ACC112 (cell line): ENCODE results near the gene FCGR3A.
"Not testable (repeated sequence)": the region's sequence is repeated elsewhere in the genome, so short reads cannot be mapped to it uniquely, and the experiment has no call there.

Experiments
- H2AFZ ChIP-seq: fragments of 200-600 bp; sonication (generic); one replicate; pipeline ENCODE4 v1.6.0; 2017; ENCODE audit warnings: antibody characterized with exemption, low read length; ENCODE audit not compliant: unreplicated experiment
- H3K27ac ChIP-seq: fragments of 200-600 bp; sonication (generic); 2 replicates; pipeline ENCODE4 v1.5.1; 2014; ENCODE audit warnings: low read depth, mild to moderate bottlenecking, antibody characterized with exemption, low read length, moderate library complexity
- H3K27me3 ChIP-seq: fragments of 200-600 bp; sonication (generic); 2 replicates; pipeline ENCODE4 v1.6.1; 2014; ENCODE audit warnings: mild to moderate bottlenecking, antibody characterized with exemption, low read length, moderate library complexity, mixed read lengths; ENCODE audit not compliant: insufficient read depth
- H3K36me3 ChIP-seq: fragments of 200-600 bp; sonication (generic); 2 replicates; pipeline ENCODE4 v1.6.1; 2016; ENCODE audit warnings: mild to moderate bottlenecking, antibody characterized with exemption, low read length, moderate library complexity, mixed read lengths; ENCODE audit not compliant: insufficient read depth
- H3K4me1 ChIP-seq: fragments of 200-600 bp; sonication (generic); one replicate; pipeline ENCODE4 v1.6.1; 2016; ENCODE audit warnings: low read length, mixed read lengths; ENCODE audit not compliant: insufficient read depth, unreplicated experiment, control insufficient read depth
- H3K4me3 ChIP-seq: fragments of 200-600 bp; sonication (generic); 2 replicates; pipeline ENCODE4 v1.5.1; 2014; ENCODE audit warnings: mild to moderate bottlenecking, low read depth, low read length
- H3K79me2 ChIP-seq: fragments of 200-600 bp; sonication (generic); one replicate; pipeline ENCODE4 v1.6.0; 2016; ENCODE audit warnings: low read length; ENCODE audit not compliant: control insufficient read depth, unreplicated experiment, insufficient read depth

The FCGR3A gene

GRCh38 chr1:161580879-161581537 is 31.4 kb upstream of the FCGR3A start:
- not testable (repeated sequence) for H3K27ac ChIP-seq, H3K4me1 ChIP-seq, H2AFZ ChIP-seq, H3K36me3 ChIP-seq, H3K79me2 ChIP-seq, H3K4me3 ChIP-seq, H3K27me3 ChIP-seq

GRCh38 chr1:161579856-161580507 is 30.4 kb upstream of the FCGR3A start:
- not testable (repeated sequence) for H3K27me3 ChIP-seq, H3K4me3 ChIP-seq, H2AFZ ChIP-seq, H3K36me3 ChIP-seq, H3K27ac ChIP-seq, H3K79me2 ChIP-seq, H3K4me1 ChIP-seq

DNA sequence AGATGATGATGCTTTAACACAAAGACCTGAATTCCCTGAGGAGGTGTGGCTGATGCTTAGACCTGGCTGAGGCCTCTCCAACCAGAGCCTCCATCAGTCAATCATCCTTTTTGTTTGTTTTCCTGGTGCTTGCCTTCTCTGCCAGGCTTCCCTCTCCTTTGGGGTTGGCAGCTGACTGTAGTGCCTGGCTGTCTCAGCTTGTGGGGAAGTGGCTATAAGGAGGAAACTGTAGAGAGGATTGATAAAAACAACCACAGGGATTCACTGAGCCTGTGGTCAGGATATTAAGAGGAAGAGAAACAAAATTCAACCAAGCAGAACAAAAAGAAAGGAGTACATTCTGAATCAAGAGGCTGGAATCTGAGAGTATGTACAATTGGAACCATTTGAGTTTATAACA is 27.1 kb upstream of the FCGR3A start:
- H3K4me3 ChIP-seq, H3K4me1 ChIP-seq, H3K27me3 ChIP-seq, H2AFZ ChIP-seq, H3K27ac ChIP-seq, H3K79me2 ChIP-seq, H3K36me3 ChIP-seq: not testable (repeated sequence)

GRCh38 chr1:161571703-161572102 is 22.1 kb upstream of the FCGR3A start:
- H2AFZ ChIP-seq, H3K4me3 ChIP-seq, H3K27me3 ChIP-seq, H3K4me1 ChIP-seq, H3K36me3 ChIP-seq, H3K79me2 ChIP-seq, H3K27ac ChIP-seq: not testable (repeated sequence)

DNA sequence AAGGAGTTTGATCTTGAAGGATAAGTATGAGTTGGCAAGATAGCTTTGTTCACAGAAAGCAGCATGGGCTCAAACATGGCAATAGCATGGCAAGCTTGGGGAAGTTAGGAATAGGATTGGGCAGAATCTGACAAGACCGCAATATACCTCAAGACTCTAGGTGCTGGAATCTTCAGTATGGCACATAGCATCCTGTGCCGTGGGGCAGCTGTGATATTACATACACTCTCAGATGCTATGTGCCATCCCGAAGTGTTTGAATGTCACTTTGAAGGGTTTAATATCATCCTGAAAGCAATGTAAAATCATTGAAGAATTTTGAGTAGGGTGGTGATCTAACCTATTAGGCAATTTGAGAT is 17.0 kb upstream of the FCGR3A start:
- H3K27ac ChIP-seq, H3K4me3 ChIP-seq: not testable (repeated sequence)

GRCh38 chr1:161563522-161563921 is 13.9 kb upstream of the FCGR3A start:
- H3K27ac ChIP-seq, H3K27me3 ChIP-seq, H2AFZ ChIP-seq, H3K4me3 ChIP-seq, H3K79me2 ChIP-seq, H3K36me3 ChIP-seq, H3K4me1 ChIP-seq: not testable (repeated sequence)

More for the DNA sequence above, 17.0 kb upstream of the FCGR3A start:
- H3K27me3 ChIP-seq, H3K79me2 ChIP-seq, H3K36me3 ChIP-seq, H3K4me1 ChIP-seq: not testable (repeated sequence)
- peak overlapping the region; percentile 53 for H2AFZ ChIP-seq

- not testable (repeated sequence) for H3K4me1 ChIP-seq, H3K79me2 ChIP-seq, H3K27ac ChIP-seq
These were observed 12.8 kb upstream of the FCGR3A start for GRCh38 chr1:161562441-161562840.

GRCh38 chr1:161560960-161561715 is 11.5 kb upstream of the FCGR3A start:
- H3K27ac ChIP-seq, H3K4me1 ChIP-seq, H3K79me2 ChIP-seq, H3K27me3 ChIP-seq, H3K36me3 ChIP-seq: not testable (repeated sequence)
- H3K4me3 ChIP-seq = peak overlapping the region; percentile 60; the same call in 1 of the 2 replicates
- peak overlapping the region; percentile 12 for H2AFZ ChIP-seq

More at GRCh38 chr1:161562441-161562840, 12.8 kb upstream of the FCGR3A start:
- not testable (repeated sequence) for H3K4me3 ChIP-seq, H3K36me3 ChIP-seq, H2AFZ ChIP-seq, H3K27me3 ChIP-seq

GRCh38 chr1:161557506-161558450 is 8.2 kb upstream of the FCGR3A start:
- not testable (repeated sequence) for H3K27ac ChIP-seq, H3K79me2 ChIP-seq, H3K27me3 ChIP-seq, H3K36me3 ChIP-seq, H3K4me1 ChIP-seq, H2AFZ ChIP-seq, H3K4me3 ChIP-seq

DNA sequence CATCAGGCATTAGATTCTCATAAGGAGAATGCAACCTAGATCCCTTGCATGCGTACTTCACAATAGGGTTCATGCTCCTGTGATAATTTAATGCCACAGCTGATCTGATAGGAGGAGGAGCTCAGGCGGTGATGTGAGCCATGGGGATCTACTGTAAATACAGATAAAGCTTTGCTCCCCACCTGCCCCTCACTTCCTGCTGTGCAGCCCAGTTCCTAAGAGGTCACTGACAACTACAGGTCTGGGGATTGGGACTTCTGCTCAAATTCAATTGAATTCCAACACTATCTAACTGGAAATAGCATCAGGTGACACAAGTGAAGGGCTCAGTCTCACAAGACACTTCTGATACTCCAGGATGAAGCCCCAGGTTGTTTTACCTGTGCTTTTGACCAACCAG is 7.4 kb upstream of the FCGR3A start:
- not testable (repeated sequence) for H3K27ac ChIP-seq, H3K27me3 ChIP-seq, H3K4me3 ChIP-seq, H3K36me3 ChIP-seq, H2AFZ ChIP-seq, H3K79me2 ChIP-seq, H3K4me1 ChIP-seq
